Neural crest cell (in vitro differentiated cells): ENCODE measurements around the gene UQCRHL. TPM values are rescaled to one million over a fixed set of nuclear protein-coding genes. Genes with fewer than 3 reads are reported as not detected.

Experiments used
- DNase-seq: peaks from one replicate; pipeline ENCODE4 v3.0.0; 2021; ENCODE audit warnings: low read depth, mixed read lengths, low spot score
- H3K27ac Mint-ChIP-seq: one replicate; pipeline ENCODE4 v1.8.0; 2021; ENCODE audit warnings: mild to moderate bottlenecking, mixed read lengths; ENCODE audit not compliant: unreplicated experiment
- H3K27me3 Mint-ChIP-seq: 2 replicates; pipeline ENCODE4 v1.8.0; 2021; ENCODE audit warnings: low read depth, mild to moderate bottlenecking, mixed read lengths
- H3K36me3 Mint-ChIP-seq: 2 replicates; pipeline ENCODE4 v1.8.0; 2021; ENCODE audit warnings: low read depth, mild to moderate bottlenecking, mixed read lengths
- H3K4me1 Mint-ChIP-seq: 2 replicates; pipeline ENCODE4 v1.8.0; 2021; ENCODE audit warnings: mixed read lengths
- H3K4me3 Mint-ChIP-seq: one replicate; pipeline ENCODE4 v1.8.0; 2021; ENCODE audit warnings: mild to moderate bottlenecking, mixed read lengths
- H3K9me3 Mint-ChIP-seq: 2 replicates; pipeline ENCODE4 v1.8.0; 2021; ENCODE audit warnings: mixed read lengths
- total RNA-seq: library from RNA; stranded (reverse); gene quantifications from 2 replicates; pipeline ENCODE4 v1.2.1, GENCODE V29; 2021
- TF ChIP-seq, protein P1 (sequence below): fragments of 200-600 bp; sonication (generic); conservative IDR thresholded peaks from 2 replicates; pipeline ENCODE4 v1.5.0; 2021; ENCODE audit warnings: antibody characterized with exemption, mild to moderate bottlenecking

UQCRHL gene
- total RNA-seq, 1 donor from 2014 or later, result 2.7 TPM

DNA sequence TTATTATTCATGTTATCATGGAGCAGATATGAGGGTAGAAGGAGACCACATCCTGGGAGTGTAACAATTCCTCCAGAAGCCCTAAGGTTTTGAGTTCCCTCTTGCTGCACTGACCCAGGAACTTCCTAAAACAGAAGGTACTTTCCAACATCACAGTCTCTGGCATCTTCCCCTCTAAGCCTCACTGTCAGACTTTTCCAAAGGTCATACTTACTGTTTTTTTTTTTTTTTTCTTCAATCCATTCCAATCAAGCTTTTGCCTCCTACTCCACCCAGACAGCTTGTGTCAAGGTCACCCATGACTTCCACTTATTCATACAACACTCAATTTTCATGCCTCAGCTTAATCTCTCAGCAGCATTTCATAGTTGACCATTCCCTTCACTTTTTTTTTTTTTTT, 18.4 kb upstream of the UQCRHL start:
- Mint-ChIP-seq H3K4me3 (no peak overlapping the region), H3K9me3 (no peaks in the 10 kb centered on the region), H3K27me3 (no peaks in the 10 kb centered on the region), H3K27ac (no peak overlapping the region), H3K4me1 (peaks cover 11% of the 10 kb centered on the region), H3K36me3 (peaks cover 2% of the 10 kb centered on the region)
- TF ChIP-seq, protein P1, sequence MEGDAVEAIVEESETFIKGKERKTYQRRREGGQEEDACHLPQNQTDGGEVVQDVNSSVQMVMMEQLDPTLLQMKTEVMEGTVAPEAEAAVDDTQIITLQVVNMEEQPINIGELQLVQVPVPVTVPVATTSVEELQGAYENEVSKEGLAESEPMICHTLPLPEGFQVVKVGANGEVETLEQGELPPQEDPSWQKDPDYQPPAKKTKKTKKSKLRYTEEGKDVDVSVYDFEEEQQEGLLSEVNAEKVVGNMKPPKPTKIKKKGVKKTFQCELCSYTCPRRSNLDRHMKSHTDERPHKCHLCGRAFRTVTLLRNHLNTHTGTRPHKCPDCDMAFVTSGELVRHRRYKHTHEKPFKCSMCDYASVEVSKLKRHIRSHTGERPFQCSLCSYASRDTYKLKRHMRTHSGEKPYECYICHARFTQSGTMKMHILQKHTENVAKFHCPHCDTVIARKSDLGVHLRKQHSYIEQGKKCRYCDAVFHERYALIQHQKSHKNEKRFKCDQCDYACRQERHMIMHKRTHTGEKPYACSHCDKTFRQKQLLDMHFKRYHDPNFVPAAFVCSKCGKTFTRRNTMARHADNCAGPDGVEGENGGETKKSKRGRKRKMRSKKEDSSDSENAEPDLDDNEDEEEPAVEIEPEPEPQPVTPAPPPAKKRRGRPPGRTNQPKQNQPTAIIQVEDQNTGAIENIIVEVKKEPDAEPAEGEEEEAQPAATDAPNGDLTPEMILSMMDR, result no peak
- no peak for DNase-seq

DNA sequence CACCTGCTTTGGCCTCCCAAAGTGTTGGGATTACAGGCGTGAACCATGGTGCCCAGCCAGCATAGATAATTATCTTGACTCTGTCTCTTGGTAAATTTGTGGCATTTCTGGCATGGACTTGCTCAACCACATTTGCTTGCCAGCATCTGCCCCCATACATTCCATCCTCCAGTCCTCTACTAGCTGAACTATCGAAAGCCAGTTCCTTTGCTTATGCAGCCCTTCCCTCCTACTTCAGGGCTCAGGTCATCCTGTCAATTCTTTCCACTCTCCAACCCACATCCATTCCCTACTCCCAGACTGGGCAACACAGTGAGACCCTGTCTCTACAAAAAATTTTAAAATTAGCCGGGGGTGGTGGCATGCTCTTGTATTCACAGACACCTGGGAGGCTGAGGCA, 13.0 kb upstream of the UQCRHL start:
- TF ChIP-seq, protein P1, result no peak
- Mint-ChIP-seq H3K36me3 (peaks cover 2% of the 10 kb centered on the region), H3K9me3 (no peaks in the 10 kb centered on the region), H3K4me1 (peaks cover 9% of the 10 kb centered on the region), H3K27ac (no peak overlapping the region), H3K27me3 (no peaks in the 10 kb centered on the region), H3K4me3 (no peak overlapping the region)
- DNase-seq, result no peak

DNA sequence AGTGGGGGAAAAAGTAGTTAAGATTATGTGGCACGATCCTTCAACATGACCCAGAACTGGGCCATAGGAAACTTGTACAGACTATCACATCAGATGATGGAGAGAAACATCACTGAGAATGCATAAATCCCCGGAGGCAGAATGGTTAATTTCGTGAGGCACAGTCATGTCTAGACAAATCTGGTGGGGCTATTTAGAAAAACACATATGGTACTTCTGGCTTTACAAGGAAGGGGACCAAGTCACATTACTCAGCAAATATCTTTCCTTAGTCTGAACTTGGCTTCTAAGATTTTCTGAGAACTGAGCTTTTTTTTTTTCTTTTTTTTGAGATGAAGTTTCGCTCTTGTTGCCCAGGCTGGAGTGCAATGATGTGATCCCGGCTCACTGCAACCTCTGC, 9.2 kb upstream of the UQCRHL start:
- H3K9me3 Mint-ChIP-seq, result no peaks in the 10 kb centered on the region
- no peak for DNase-seq
- no peak overlapping the region for H3K27ac Mint-ChIP-seq
- peaks cover 11% of the 10 kb centered on the region for H3K4me1 Mint-ChIP-seq
- H3K27me3 Mint-ChIP-seq, result no peaks in the 10 kb centered on the region
- TF ChIP-seq, protein P1, result no peak
- H3K4me3 Mint-ChIP-seq, result no peak overlapping the region
- no peaks in the 10 kb centered on the region for H3K36me3 Mint-ChIP-seq

DNA sequence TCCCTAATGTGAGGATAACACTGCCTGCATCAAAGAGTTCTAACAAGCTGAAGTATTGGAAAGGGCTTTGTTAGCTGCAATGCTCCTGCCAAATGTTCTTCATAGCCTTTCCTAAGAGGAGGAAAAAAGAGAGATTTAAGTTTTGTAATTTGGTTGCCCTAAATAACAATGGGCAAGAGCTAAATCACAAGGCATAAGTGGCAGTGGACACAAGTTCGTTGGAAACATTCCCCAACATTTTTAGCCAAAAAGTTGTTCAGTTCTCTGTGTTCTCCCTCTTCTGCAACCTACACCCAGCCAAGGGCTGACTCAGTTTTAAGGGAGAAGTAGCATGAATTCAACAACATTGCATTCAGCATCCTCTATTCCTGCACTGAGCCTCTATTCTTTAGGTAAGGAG, 2.6 kb upstream of the UQCRHL start:
- H3K4me1 Mint-ChIP-seq, result no peaks in the 10 kb centered on the region
- no peaks in the 10 kb centered on the region for H3K9me3 Mint-ChIP-seq
- no peak for DNase-seq
- H3K4me3 Mint-ChIP-seq, result no peak overlapping the region
- H3K27me3 Mint-ChIP-seq, result peaks cover 14% of the 10 kb centered on the region
- H3K36me3 Mint-ChIP-seq, result no peaks in the 10 kb centered on the region
- H3K27ac Mint-ChIP-seq, result no peak overlapping the region
- TF ChIP-seq, protein P1, result no peak

DNA sequence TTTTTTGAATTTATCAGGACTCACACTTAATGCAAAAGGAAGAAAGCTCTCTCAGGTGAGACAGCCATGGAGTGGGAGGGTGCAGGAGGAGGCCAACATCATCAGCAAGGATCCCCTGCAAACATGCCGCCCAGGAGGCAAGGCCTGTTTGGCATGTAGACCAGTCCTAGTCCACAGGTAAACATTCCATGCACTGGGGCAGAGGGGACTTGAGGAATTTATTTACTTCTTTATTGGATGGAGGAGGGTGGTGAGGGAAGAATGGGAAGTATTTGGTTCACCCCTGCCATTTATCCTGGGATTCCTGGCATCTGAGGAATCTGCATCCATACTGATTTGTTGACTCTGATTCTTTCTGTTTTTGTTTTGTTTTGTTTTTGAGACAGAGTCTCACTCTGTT, 1.5 kb upstream of the UQCRHL start:
- Mint-ChIP-seq H3K27me3 (peaks cover 14% of the 10 kb centered on the region), H3K4me1 (peaks cover 4% of the 10 kb centered on the region), H3K4me3 (no peak overlapping the region), H3K9me3 (no peaks in the 10 kb centered on the region), H3K27ac (no peak overlapping the region), H3K36me3 (no peaks in the 10 kb centered on the region)
- TF ChIP-seq, protein P1, result no peak
- no peak for DNase-seq

DNA sequence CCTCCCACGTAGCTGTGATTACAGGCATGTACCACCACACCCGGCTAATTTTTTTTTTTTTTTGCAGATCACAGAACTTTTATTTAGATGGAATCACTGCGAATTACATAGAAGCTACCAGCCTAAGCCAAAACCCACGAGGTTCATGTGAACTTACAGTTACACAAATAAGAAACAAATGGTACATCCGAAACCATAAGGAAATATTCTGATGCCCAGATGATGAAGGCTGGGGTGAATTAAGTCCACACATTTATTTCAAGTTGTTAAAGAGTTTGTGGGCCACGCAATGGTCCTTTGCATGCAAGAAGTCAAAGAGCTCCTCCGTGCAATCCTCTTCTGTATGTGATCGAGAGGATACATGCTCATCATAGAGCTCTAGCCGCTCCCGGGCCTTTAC, 328 bp downstream of the UQCRHL start:
- no peak overlapping the region for H3K4me3 Mint-ChIP-seq
- H3K9me3 Mint-ChIP-seq, result no peaks in the 10 kb centered on the region
- H3K27me3 Mint-ChIP-seq, result peaks cover 20% of the 10 kb centered on the region
- no peaks in the 10 kb centered on the region for H3K36me3 Mint-ChIP-seq
- DNase-seq, result no peak
- TF ChIP-seq, protein P1, result no peak
- H3K4me1 Mint-ChIP-seq, result peaks cover 11% of the 10 kb centered on the region
- no peak overlapping the region for H3K27ac Mint-ChIP-seq
